Psoas muscle (tissue), 8 donors: Measurements from ENCODE around the gene DOK7. TPM values are rescaled to one million over a fixed set of nuclear protein-coding genes. Genes with fewer than 3 reads are reported as not detected.
A peak's percentile ranks its signal among the peaks of the same experiment; 100 is the strongest.

ENCODE experiments used
- ATAC-seq, 4 donors: fragments of 200-7000 bp; cut with Tn5 transposase; one replicate each; pipeline ENCODE4 v1.9.1; 2020; ENCODE audit warnings: moderate library complexity in 3 of 4, mild to moderate bottlenecking in 2 of 4
- DNase-seq, 2 donors: peaks; one replicate each; pipeline ENCODE4 v3.0.0-alpha.2; 2020
- H3K27ac ChIP-seq: fragments of 200-600 bp; one replicate; pipeline ENCODE4 v1.8.0; 2022
- H3K27me3 ChIP-seq, 3 donors: fragments of 200-600 bp in 1 of 3; one replicate each; pipeline versions ENCODE4 v1.6.1 to v1.8.0; 2013 to 2022; ENCODE audit warnings: low read length in 2 of 3, mild to moderate bottlenecking in 2 of 3, moderate library complexity in 1 of 3; ENCODE audit not compliant: insufficient read depth in 3 of 3
- H3K36me3 ChIP-seq, 2 donors: fragments of 200-600 bp in 1 of 2; one replicate each; pipeline versions ENCODE4 v1.6.1 to v1.8.0; 2013 to 2022; ENCODE audit warnings: low read depth in 1 of 2, mild to moderate bottlenecking in 1 of 2, moderate library complexity in 1 of 2; ENCODE audit not compliant: insufficient read depth in 1 of 2
- H3K4me1 ChIP-seq: fragments of 200-600 bp; one replicate; pipeline ENCODE4 v1.8.0; 2022
- H3K4me3 ChIP-seq: fragments of 200-600 bp; one replicate; pipeline ENCODE4 v1.8.0; 2022; ENCODE audit warnings: mild to moderate bottlenecking
- H3K9me3 ChIP-seq: fragments of 200-600 bp; one replicate; pipeline ENCODE4 v1.8.0; 2022
- CTCF ChIP-seq: fragments of 200-600 bp; IDR thresholded peaks from one replicate; pipeline ENCODE4 v1.8.0; 2022; ENCODE audit warnings: antibody characterized with exemption
- WGBS, 3 donors: extraction: QIAGEN DNeasy Blood & Tissue Kit; methylation state at CpG; one replicate each; pipeline versions ENCODE4 v1.1.6 to v1.1.7; 2013; 5-methylcytosine and 5-hydroxymethylcytosine counted together
- intact Hi-C, 2 donors: fragments of 100-400 bp; cut with DNase I; formaldehyde crosslinking; loops; one replicate each; pipeline versions ENCODE4 v1.11.0 to v1.14.2; 2022
- polyA plus RNA-seq, 3 donors: library from polyadenylated mRNA; stranded (reverse); fragments of 200-250 nt; gene quantifications; one replicate each; pipeline ENCODE4 v1.2.3, GENCODE V29; 2013
- total RNA-seq, 4 donors: library from RNA; stranded (reverse); fragmentation: NEBNext Ultra II Directional in 2 of 4; extraction: Animal tissue kit (Norgen Biotek cat#: 25700) in 2 of 4; gene quantifications; one replicate each; pipeline versions ENCODE4 v1.2.1 to v1.2.4, GENCODE V29; 2021 to 2023
- donor health status: healthy with polysubstance abuse.
- donor health status: DM: no; HTN: no; CAD: no; lungs with moderate emphysema.
- donor health status: Bipolar disorder and iron deficiency.
- donor health status: healthy.
- donor health status: DM: yes; HTN: yes; CAD: no.
- donor health status: DM: no; HTN: no; CAD: no.
- donor health status: DM: no; HTN: no; CAD: no.
- donor health status: DM: yes; HTN: yes; CAD: no.

DOK7 gene
- total and polyA plus RNA-seq, 7 donors, result 3.4 to 48.6 (median 21.5) TPM

GRCh38 chr4:3449047-3449573, 14.0 kb upstream of the DOK7 start:
- no peak for ATAC-seq
- TF ChIP-seq CTCF, result no peak
- intact Hi-C loops, result no loop called here
- DNase-seq, result no peak
- Histone ChIP-seq H3K4me1 (no peaks in the 10 kb centered on the region), H3K27ac (no peak overlapping the region), H3K9me3 (no peaks in the 10 kb centered on the region), H3K27me3 (no peaks in the 10 kb centered on the region), H3K36me3 (no peaks in the 10 kb centered on the region), H3K4me3 (no peak overlapping the region)
- 89 to 98% (median 94%) methylated on average over 17 to 21 of the region's 21 CpGs for WGBS, 3 donors

GRCh38 chr4:3449574-3450534, 13.3 kb upstream of the DOK7 start:
- DNase-seq (peak in 1 of 2 donors; percentile 50), ATAC-seq (no peak)
- Histone ChIP-seq H3K36me3 (no peaks in the 10 kb centered on the region), H3K4me3 (no peak overlapping the region), H3K27me3 (no peaks in the 10 kb centered on the region), H3K27ac (no peak overlapping the region), H3K9me3 (no peaks in the 10 kb centered on the region), H3K4me1 (no peaks in the 10 kb centered on the region)
- WGBS, 3 donors, result 75 to 83% (median 79%) methylated on average over 32 to 35 of the region's 35 CpGs
- no peak for TF ChIP-seq CTCF
- intact Hi-C loops, result no loop called here

- DNase-seq (no peak), ATAC-seq (no peak)
- Histone ChIP-seq H3K4me3 (no peak overlapping the region), H3K9me3 (peaks cover 6% of the 10 kb centered on the region), H3K27me3 (no peaks in the 10 kb centered on the region), H3K4me1 (no peaks in the 10 kb centered on the region), H3K27ac (no peak overlapping the region), H3K36me3 (no peaks in the 10 kb centered on the region)
- intact Hi-C loops, result no loop called here
- 96 to 98% (median 98%) methylated on average over 4 of the region's 4 CpGs for WGBS, 3 donors
- no peak for TF ChIP-seq CTCF
Observed at GRCh38 chr4:3450643-3451042, 12.5 kb upstream of the DOK7 start.

- Histone ChIP-seq H3K36me3 (no peaks in the 10 kb centered on the region), H3K4me3 (no peak overlapping the region), H3K27me3 (no peaks in the 10 kb centered on the region), H3K27ac (no peak overlapping the region), H3K4me1 (no peaks in the 10 kb centered on the region), H3K9me3 (peaks cover 8% of the 10 kb centered on the region)
- DNase-seq (no peak), ATAC-seq (no peak)
- TF ChIP-seq CTCF, result no peak
- intact Hi-C loops, result no loop called here
- 54 to 74% (median 62%) methylated on average over 3 of the region's 3 CpGs for WGBS, 3 donors
Observed at GRCh38 chr4:3451956-3452355, 11.2 kb upstream of the DOK7 start.
